HG03159 (cell line): Measurements from ENCODE around the gene CNIH3.

Source experiments
- ATAC-seq: cut with Tn5 transposase; IDR thresholded peaks from one replicate; pipeline ENCODE4 v1.9.1; 2021; ENCODE audit warnings: mild to moderate bottlenecking, moderate library complexity; ENCODE audit not compliant: unreplicated experiment

CNIH3 gene

DNA sequence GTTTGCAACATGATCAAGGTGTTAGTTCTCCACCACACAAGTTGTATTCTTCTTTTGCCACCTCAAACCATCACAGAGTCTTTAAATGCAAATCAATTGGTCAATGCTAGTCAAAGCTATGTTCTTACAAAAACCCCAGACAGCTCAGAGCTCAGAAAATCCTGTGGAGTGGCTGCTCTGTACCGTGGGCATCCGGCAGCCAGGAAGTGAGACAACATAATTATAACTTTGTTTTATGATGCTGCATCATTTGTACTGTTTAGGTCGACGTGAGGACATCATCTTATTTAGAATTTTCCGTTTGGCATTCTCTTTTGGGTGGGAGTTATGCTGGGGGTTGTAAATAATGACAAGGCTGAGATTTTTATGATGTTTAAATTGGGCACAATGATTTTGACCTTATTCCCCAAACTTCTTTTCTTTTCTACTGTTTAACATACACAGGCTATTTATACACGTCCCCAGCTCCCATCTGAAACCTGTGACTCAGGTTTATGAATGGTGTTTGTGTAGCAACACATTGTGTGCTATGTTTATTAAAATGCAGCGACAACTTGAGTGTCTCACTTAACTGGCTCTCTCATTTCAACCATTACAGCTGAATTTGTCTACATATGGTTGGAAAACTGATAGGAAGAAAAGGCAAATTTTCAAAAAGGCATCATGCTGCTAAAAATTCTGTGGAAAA is 124.0 kb downstream of the CNIH3 start:
- peak; percentile 82 for ATAC-seq

DNA sequence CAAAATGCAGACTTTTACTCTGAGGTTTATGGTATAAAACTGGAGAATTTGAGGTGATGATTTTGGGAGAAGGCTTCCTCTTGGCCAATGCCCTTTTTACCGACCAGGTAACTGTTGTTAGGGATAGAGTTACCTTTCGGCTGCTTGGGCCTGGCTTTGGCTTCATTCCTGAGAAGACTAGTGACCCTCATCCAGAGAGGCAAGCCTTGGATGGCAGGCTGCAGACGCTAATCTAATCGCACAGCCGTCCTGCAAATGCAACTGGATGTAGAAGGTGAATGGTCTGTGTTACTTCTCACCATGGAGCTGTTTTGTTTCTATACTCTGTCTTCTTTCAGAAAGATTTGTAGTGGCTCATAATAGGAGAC is 124.6 kb downstream of the CNIH3 start:
- ATAC-seq, result no peak

DNA sequence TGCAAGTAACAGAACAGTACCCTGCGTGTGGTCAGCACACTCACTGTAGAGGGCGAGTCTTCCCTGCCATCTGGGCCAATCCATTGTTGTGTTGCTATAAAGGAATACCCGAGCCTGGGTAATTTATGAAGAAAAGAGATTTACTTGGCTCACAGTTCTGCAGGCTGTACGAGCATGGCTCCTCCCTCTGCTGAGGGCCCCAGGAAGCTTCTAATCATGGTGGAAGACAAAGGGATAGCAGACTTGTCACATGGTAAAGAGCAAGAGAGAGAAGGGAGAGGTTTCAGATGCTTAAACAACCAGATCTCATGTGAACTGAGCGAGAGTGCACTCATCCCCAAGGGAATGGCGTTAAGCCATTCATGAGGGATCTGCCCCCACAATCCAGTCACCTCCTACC is 126.2 kb downstream of the CNIH3 start:
- no peak for ATAC-seq

DNA sequence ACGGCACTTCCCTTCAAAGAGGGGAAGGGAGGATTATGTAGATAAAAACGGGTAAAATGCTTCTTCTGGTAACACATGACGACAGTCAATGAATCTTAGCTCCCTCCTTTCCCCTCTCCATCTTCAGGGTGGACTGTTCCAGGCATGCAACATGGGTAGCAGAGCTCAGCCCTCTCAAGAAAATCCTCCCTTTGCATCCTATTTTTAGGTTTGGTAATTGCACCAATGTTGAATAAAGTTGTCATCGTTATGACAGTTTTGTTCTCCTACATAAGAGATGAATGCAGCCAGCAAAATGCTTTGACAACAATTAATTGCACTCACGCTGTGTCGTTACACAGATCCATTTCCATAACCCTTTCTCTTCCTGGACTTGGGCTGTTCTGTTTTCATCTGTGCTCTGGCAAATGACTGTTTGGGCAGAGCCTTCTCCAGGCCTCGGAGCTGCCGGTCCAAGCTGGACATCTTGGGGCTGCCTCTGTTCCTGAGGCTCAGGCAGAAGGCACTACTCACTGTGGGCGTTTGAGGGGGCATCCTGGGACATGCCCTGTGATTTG is 127.6 kb downstream of the CNIH3 start:
- no peak for ATAC-seq

DNA sequence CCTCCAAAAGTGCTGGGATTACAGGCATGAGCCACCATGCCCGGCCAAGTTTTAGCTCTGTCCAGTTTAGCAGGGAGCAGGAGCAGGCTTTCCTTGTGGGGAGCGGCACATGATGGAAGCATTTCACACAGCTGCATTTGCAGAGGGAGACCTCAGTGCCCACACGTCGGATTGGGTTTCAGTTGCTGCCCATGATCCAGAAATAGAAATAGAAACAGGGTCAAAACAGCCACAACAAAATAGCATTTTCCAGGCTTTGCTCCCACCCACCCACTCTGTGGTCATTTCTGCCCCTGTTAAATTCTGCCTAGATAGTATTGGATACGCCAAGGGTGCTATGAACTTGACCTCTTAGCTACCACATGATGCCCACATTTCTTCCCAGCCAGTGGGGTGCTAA is 128.4 kb downstream of the CNIH3 start:
- no peak for ATAC-seq

DNA sequence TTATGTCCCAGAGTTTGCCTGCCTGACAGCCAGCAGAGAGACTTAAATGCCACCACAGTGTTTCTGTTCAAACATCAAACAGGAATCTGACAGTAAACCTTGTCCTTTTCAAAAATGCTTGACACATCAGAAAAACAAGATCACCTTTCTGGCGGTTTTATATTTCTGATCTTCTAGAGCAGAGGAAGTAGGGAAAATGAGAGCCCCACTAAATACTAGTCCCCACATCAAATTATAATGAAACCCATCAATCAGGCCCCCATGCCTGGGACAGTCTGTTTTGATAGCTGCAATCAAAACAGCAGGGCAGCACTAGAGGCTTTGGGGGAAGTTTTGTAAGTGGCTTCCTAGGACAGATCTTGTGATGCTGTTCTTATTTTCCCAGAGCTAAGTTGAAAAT is 129.3 kb downstream of the CNIH3 start:
- no peak for ATAC-seq

DNA sequence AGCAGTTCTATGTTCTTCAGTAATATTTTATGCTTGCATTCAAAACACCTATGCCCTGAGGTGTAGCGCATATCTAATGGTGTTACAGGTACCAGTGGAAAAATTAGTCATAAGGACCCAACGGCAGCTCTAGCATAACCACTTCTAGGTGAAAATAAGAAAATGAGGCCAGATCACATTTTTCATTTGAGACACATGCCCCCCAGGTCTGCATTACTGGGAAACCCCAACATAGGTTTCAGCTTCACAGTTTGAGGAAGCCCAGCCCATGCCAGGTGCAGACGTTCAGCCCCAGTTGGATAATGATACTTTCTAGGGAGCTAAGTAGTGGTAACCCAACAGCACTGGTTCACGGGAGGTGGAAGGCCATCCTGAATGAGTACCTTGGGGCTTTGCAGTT is 129.8 kb downstream of the CNIH3 start:
- peak; percentile 53 for ATAC-seq

DNA sequence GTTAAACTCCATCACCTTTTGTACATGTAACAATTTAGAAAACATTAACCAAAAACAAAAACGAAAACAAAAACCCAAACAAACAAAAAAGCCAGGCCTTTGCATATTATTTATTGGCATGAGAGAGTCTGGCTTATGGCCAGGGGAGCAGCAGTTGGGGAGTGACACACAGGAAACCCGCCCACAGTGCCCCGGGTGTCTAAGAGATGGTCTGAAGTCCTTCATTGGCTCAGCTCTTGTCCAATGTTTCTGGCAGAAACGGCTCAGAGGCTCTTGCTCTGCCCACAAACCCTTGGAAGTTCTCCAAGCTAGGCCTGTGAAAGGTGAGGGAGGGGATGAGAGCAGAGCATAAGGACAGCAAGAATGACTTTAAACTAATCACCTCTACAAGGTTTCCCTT is 131.5 kb downstream of the CNIH3 start:
- ATAC-seq, result peak; percentile 52

DNA sequence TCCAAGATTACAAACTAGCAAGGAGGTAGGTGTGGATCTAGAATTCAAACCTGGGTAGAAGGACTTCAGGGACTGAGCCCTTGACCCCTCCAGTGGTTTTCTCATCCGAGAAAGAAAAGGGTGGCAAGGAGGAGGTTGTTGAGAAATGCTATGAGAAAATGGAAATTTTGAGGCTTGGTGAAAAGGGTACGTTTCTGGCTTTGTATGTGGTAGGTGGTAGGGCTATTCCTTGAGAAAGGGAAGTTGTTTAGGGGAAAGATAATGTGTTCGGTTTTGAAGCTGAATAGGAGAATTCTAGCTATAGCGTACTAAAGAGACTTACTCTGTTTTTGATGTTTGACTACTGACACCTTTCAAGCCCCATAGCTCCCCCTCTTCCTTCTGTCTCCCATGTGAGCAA is 133.8 kb downstream of the CNIH3 start:
- no peak for ATAC-seq

DNA sequence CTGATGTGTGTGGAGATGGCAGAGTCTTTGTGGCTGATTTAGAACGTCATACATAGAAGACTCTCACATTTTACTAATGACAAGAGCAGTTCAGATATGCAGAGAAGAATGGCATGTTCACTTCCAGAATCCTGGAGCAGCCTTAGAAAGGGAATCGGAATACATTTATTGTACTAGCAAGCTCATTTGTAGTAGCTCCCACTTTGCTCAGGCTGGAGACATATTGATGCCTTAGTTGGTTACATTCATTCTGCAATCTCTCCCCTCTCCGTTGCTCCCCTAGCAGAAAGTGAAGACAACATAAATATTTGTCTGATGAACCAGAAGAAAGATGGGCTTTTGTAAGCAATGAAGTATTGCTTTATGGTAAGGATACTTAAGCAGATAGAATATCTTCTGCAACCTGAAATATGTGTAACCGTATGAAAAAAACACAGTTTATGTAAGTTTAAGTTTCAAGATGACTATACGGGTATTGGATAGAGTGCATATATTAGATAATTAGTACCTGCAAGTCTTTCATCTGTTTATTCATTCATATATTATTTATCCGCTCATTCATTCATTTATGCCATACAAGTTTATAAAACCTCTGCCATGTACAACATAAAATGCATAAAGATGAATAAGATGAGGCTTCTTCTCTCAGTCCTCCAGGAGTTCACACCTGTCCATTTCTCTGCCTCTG is 135.7 kb downstream of the CNIH3 start:
- no peak for ATAC-seq

DNA sequence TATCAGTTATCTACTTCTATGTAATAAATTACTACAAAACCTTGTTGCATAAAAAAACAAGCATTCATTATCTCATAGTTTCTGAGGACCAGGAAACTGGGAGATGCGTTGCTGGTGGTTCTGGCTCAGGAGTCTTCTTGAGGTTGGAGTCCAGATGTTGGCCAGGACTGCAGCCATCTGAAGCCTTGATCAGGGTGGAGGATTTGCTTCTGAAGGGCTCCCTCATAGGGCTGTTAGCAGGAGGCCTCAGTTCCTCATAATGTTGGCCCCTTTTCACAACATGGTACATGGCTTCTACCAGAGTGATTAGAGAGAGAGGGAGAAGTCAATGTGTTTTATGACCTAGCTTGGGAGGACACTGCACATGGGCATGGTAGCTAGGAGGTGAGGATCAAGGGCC is 137.4 kb downstream of the CNIH3 start:
- no peak for ATAC-seq

DNA sequence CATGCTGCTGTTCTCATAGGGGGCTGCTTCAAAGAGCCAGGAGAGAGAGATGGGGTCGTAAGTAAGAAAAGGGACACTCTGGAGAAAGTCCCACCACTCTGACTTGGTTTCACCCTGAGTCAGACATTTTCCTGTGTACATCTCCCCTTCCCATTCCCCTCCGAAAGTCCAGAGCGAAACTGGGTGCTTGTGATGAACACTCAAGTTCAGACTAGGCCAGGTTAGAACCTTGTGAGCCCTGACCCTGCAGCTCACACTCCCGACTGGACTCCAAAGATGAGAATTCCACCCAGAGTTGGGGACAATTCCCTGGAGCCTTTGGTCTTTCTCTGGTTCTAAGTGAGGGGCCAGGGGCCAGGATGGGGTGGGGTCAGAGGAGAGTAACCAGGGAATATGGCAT is 139.5 kb downstream of the CNIH3 start:
- ATAC-seq, result no peak

DNA sequence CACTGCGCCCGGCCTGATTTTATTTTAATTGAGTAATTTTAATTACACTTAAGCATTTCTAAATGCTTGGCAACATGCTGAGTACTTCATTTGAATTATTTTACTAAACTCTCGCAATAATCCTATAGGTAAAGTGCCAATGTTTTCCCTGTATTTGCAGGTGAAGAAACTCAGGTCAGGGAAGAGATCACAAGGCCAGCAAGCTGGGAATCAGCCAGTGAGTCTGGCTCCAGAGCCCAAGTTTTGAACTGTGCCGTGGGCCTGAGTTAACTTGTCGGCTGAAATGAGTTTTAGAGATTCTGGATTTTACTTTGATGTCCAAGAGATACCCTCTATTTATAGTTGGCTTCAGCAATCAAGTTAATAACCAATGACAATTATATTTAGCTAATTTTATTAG is 141.4 kb downstream of the CNIH3 start:
- no peak for ATAC-seq

DNA sequence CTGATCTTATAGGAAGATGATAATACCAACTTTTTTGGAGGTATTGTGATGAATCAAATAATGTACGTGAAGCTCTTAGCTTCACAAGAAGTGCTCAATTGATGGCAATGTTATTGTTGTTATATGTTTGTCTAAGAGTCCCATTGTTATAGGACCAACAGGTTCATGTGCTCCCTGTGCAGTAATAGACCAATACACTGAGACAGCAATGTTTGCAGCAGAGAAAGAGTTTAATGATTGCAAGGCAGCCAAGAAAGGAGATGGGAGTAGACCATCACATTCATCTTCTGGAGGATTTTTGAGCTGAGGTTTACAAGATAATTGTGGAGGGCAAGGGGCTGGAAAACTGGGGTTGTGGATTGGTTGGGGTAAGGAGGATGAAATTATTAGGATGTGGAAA is 143.0 kb downstream of the CNIH3 start:
- no peak for ATAC-seq

DNA sequence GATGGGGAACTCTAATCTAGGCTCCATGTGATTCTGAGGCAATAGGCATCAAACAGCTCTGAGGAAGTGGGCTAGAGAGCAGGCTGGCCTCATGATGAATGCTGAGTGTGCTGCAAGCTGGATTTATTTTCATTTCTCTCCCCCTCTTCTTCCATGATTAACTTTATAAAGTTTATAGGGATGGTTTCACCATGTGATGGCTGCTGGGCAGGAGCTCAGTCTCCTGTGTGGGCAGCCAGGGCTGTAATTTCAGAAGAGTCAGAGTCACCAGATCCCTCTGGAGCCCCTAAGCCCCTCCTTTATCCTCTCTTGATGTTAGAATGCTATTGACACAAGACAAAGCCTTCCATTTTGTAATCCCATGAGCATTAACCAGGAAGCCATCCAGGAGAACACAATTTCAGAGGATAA is 143.6 kb downstream of the CNIH3 start:
- no peak for ATAC-seq

DNA sequence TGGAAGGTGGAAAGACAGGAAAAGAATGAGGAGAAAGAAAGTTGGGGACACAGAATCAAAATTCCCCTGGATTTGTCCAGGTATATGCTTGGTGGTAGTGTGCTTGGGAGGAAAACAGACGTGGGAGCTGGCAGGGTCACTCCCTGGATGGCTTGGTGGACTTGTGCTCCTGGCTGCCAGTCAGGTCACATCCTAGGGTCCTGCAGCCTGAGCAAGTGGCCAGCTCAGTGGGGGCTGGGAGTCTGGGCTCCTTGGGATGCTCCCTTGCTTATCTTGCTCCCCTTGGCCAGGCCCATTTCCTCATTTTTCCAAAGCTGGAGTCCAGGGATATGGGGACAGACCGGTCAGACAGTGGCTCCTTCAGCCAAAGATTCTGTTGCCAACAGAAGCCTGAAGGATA is 144.0 kb downstream of the CNIH3 start:
- no peak for ATAC-seq

DNA sequence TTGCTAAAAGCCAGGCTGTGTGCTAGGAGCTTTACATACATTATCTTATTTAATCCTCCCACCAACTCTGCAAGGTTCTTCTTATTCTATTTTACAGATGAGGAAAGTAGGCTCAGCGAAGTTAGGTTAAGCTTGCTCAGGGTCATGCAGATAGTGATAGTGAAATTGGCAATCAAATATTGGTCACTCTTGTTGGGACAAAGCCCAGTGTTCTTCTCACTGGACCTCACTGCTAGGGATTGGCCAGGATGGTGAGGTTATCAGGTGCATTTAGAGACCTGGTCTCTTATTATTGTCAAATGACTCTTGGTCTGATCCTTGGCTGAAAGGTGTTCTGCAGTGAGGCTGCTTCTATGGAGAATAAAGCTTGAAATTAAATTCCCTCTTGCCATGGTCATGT is 145.1 kb downstream of the CNIH3 start:
- no peak for ATAC-seq

DNA sequence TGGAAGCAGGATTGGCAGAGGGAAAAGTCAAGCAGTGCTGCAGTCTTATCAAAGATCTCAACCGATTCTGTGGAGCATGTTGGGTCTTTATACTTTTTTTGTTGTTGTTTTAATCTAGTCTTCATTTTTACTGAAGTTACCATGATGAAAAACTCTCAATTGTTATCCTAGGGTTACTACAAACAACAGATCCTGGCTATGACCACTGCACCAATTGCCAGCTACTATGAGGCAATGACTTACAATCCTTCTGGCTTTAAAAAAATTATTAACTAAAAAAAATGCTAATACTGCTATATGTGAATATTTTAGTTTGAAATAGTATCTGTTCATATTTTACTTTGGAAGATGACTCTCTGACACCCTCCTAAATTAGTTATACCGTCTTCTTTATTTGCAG is 145.9 kb downstream of the CNIH3 start:
- no peak for ATAC-seq

DNA sequence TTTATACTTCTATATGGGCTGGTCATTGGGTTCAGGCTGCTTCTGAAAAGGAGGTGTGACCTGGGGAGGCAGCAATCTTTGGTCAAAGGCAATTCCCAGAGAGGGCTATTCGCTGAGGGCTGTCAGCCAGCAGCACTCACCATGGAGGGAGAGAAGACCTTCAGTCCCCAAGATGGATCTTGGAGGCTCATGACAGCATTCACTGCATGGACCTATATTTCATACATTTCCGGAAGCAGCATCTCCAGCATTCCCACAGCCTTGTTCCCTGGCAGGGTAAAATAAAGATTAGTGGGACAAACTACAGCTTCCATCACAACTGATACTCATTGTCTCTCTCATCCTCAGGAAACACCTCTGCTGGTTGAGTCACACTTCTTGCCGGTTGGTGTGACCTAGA is 146.6 kb downstream of the CNIH3 start:
- ATAC-seq, result no peak

DNA sequence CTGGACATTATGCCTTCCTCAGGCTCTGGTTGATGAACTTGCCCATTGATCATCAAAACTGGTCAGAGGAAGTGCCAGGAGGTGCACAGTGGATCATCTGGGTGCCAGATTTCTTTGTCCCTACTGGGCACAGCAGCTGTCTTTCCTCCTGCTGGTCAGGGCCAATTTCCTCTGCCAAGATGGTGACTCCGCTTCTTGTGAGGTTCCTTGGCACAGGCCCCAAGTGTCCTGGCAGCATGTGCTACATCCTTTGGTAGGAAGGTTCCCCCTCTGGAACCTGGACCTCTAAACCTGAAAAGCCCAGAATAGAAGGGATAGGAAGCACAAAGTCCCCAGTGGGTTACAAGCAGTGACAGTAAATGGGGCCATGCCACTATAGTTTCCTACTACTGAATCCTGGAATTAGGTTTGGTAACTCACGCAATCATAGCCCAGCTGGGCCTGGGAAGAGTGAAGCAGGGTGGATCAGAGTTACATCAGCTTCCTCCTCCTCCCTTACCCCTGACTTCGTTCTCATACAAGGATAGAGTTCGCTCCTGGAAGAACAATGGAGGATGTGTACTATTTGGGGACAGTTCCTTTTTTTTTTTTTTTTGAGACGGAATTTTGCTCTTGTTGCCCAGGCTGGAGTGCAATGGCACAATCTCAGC is 147.1 kb downstream of the CNIH3 start:
- no peak for ATAC-seq

DNA sequence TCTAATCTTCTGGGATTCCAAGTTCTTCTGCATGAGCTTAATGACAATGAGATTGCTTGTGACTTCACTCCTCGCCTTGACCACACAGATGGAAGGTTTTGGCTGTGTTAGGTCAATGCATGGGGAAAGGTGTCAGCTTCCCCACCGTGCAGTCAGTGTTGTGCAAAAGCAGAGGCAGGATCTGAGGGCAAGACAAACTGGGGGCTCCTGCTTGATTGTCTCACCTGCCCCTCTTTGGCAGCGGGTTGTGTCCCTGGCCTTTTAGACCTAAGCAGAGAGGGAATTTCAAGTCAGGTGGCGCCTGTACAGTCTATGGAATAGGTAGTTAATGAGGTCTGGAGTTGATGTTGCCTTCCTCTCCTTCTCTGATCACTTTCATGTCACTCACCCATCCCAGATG is 150.1 kb downstream of the CNIH3 start:
- ATAC-seq, result no peak

DNA sequence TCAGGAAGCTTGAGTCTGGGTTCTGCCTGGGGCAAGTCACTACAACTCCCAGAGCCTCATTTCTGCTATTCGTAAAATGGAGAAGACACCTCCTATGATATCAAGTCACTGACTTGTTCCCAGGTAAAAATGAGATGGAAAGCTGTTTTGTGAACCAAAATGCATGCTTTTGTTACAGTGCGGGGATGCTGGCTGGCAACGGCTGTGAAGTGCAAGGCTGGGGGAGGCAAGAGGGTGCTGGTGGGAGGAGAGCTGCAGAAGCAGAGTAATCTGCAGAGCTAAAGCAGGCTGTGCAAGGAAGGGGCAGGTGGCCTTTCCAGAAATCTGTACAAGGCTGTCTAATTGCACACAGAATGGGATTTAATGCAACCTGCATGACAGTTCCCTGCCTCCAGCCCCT is 150.9 kb downstream of the CNIH3 start:
- ATAC-seq, result no peak
